NOMO-1 treated with dmso at 0.1 percent for 144 hours (cell line): ENCODE results near the gene ZNF185.

Source experiments
- DNase-seq: peaks from one replicate; lab custom pipeline; 2025; ENCODE audit not compliant: unreplicated experiment; lab: John Stamatoyannopoulos, UW

The ZNF185 gene

DNA sequence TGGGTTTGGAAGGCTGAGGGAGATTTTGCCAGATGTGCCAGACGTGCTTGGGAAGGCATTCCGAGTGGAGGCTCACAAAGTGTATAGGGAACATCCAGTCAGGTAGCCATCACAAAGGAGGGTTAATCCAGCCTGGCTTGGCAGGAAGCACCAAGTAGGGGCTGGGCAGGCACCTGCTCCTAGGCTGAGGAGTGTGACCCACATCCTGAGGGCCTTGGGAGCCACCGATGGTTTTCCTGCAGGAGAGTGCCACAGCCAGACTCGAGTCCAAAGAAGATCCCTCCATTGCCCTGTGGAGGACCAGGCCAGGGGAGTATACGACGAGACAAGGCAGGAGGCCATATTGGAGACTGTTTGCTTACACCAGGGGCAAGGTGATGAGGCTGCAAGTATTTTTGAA lies 48.8 kb downstream of the ZNF185 start:
- no peak for DNase-seq
